Natural killer cell (primary cell): Measurements from ENCODE around the gene RBMX2. TPM values are rescaled to one million over a fixed set of nuclear protein-coding genes. Genes with fewer than 3 reads are reported as not detected.
"Not testable (repeated sequence)": the region's sequence is repeated elsewhere in the genome, so short reads cannot be mapped to it uniquely, and the experiment has no call there.

ENCODE experiments used
- ATAC-seq, 3 donors: fragments of 150-1000 bp in 2 of 3; fragments of 200-7000 bp in 1 of 3; cut with Tn5 transposase; 1 replicate in 1 of 3; 2 replicates in 2 of 3; pipeline ENCODE4 v1.10.0; 2021; ENCODE audit warnings: mild to moderate bottlenecking in 2 of 3, moderate library complexity in 2 of 3
- DNase-seq, 2 donors: peaks; one replicate each; pipeline versions ENCODE4 v3.0.0 to v3.0.0-alpha.2; 2013 to 2021; ENCODE audit warnings: mixed read lengths in 1 of 2
- H3K27ac ChIP-seq: one replicate; pipeline ENCODE4 v1.5.1; 2013; ENCODE audit warnings: mild to moderate bottlenecking, low read length
- H3K27me3 ChIP-seq: one replicate; pipeline ENCODE4 v1.6.1; 2013; ENCODE audit warnings: low read length; ENCODE audit not compliant: control insufficient read depth, insufficient read depth
- H3K36me3 ChIP-seq: one replicate; pipeline ENCODE4 v1.6.1; 2013; ENCODE audit warnings: low read length; ENCODE audit not compliant: control insufficient read depth, insufficient read depth
- H3K4me1 ChIP-seq: one replicate; pipeline ENCODE4 v1.6.1; 2013; ENCODE audit warnings: low read length; ENCODE audit not compliant: control insufficient read depth, insufficient read depth
- H3K4me3 ChIP-seq: one replicate; pipeline ENCODE4 v1.5.1; 2013; ENCODE audit warnings: low read length
- H3K9me3 ChIP-seq: one replicate; pipeline ENCODE4 v1.6.1; 2013; ENCODE audit warnings: low read length; ENCODE audit not compliant: control insufficient read depth, insufficient read depth
- H3K27ac Mint-ChIP-seq, 2 donors: one replicate each; pipeline ENCODE4 v1.8.0; 2022; ENCODE audit warnings: mild to moderate bottlenecking in 2 of 2, mixed read lengths in 2 of 2, moderate library complexity in 1 of 2
- H3K27me3 Mint-ChIP-seq, 2 donors: one replicate each; pipeline ENCODE4 v1.8.0; 2022; ENCODE audit warnings: low read depth in 2 of 2, mixed read lengths in 2 of 2
- H3K36me3 Mint-ChIP-seq: one replicate; pipeline ENCODE4 v1.8.0; 2022; ENCODE audit warnings: mixed read lengths
- H3K4me1 Mint-ChIP-seq, 2 donors: one replicate each; pipeline ENCODE4 v1.8.0; 2022; ENCODE audit warnings: mixed read lengths in 2 of 2
- H3K4me3 Mint-ChIP-seq: one replicate; pipeline ENCODE4 v1.8.0; 2022; ENCODE audit warnings: mild to moderate bottlenecking, moderate library complexity, mixed read lengths
- H3K9me3 Mint-ChIP-seq, 2 donors: one replicate each; pipeline ENCODE4 v1.8.0; 2022; ENCODE audit warnings: mixed read lengths in 2 of 2
- WGBS: methylation state at CpG from one replicate; pipeline ENCODE4 v1.1.7; 2013; ENCODE audit warnings: missing lambda C conversion rate; ENCODE audit not compliant: insufficient coverage; 5-methylcytosine and 5-hydroxymethylcytosine counted together
- intact Hi-C: fragments of 100-400 bp; cut with micrococcal nuclease; formaldehyde crosslinking; loops from one replicate; pipeline ENCODE4 v1.14.2; 2022
- total RNA-seq, 4 donors: library from RNA; stranded (reverse); fragments of 120-200 nt in 1 of 4; gene quantifications; one replicate each; pipeline versions ENCODE4 v1.2.3 to v1.2.4, GENCODE V29; 2013 to 2022
- TF ChIP-seq, protein P1 (sequence below): fragments of 200-600 bp; IDR thresholded peaks from one replicate; pipeline ENCODE4 v1.8.0; 2022; ENCODE audit warnings: antibody characterized with exemption

The RBMX2 gene
- total RNA-seq, 3 donors from 2014 or later (not counting 1 experiment from before 2014, with no cell fraction given): 19.1 to 26.3 (median 21.9) TPM

DNA sequence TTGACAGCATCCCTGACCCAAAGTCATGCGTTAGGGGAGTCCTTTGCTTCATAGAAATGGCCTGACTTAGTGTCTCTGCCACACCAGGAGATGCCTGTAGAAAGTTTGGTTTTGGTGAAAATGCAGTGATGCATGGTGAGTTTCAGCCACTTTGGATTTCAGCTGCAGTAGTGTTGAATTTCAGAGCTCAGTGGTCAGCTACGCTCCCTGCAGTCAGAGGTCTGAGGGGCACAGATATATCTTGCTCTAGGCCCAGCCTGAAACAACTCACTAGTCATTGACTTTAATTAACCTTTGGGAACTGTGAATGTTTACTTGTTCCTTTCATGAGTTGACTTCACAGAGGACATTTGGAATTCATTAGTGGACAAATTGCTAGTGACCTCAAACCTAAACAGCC, 17.5 kb downstream of the RBMX2 start:
- WGBS: 90% methylated on average over 2 of the region's 2 CpGs
- no peak overlapping the region for H3K4me3 Mint-ChIP-seq
- H3K27me3 ChIP-seq: no peaks in the 10 kb centered on the region
- peaks cover 4 to 27% of the 10 kb centered on the region in 2 donors for H3K27me3 Mint-ChIP-seq
- H3K4me3 ChIP-seq: no peak overlapping the region
- peaks cover 2% of the 10 kb centered on the region for H3K36me3 ChIP-seq
- no peak for DNase-seq
- H3K9me3 Mint-ChIP-seq: no peaks in the 10 kb centered on the region
- no peaks in the 10 kb centered on the region for H3K9me3 ChIP-seq
- intact Hi-C loops: no loop called here
- no peak overlapping the region for H3K27ac Mint-ChIP-seq
- no peaks in the 10 kb centered on the region for H3K36me3 Mint-ChIP-seq
- ATAC-seq: no peak
- H3K27ac ChIP-seq: no peak overlapping the region
- peaks cover 0 to 12% of the 10 kb centered on the region in 2 donors for H3K4me1 Mint-ChIP-seq
- H3K4me1 ChIP-seq: no peaks in the 10 kb centered on the region
- TF ChIP-seq, protein P1, sequence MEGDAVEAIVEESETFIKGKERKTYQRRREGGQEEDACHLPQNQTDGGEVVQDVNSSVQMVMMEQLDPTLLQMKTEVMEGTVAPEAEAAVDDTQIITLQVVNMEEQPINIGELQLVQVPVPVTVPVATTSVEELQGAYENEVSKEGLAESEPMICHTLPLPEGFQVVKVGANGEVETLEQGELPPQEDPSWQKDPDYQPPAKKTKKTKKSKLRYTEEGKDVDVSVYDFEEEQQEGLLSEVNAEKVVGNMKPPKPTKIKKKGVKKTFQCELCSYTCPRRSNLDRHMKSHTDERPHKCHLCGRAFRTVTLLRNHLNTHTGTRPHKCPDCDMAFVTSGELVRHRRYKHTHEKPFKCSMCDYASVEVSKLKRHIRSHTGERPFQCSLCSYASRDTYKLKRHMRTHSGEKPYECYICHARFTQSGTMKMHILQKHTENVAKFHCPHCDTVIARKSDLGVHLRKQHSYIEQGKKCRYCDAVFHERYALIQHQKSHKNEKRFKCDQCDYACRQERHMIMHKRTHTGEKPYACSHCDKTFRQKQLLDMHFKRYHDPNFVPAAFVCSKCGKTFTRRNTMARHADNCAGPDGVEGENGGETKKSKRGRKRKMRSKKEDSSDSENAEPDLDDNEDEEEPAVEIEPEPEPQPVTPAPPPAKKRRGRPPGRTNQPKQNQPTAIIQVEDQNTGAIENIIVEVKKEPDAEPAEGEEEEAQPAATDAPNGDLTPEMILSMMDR: no peak

DNA sequence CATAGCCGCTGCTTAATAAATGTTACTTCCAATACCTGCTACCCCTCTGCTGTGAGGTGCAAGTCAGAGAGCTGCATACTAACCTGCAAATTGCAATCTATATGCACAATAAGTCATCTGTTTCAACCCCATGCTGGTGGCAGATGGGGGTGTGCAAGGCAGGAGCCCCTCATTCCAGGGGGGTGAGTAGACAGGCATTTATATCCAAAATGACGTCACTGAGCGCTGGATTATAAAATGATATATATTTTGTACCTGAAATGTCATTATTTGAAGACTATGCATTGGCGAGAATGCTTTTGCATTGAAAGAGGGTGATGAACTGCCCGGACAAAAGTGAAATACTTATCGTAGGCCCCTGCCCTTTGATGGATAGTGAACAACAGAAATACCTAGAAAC, 24.7 kb downstream of the RBMX2 start:
- H3K4me3 Mint-ChIP-seq: no peak overlapping the region
- no peak overlapping the region for H3K27ac Mint-ChIP-seq
- intact Hi-C loops: no loop called here

DNA sequence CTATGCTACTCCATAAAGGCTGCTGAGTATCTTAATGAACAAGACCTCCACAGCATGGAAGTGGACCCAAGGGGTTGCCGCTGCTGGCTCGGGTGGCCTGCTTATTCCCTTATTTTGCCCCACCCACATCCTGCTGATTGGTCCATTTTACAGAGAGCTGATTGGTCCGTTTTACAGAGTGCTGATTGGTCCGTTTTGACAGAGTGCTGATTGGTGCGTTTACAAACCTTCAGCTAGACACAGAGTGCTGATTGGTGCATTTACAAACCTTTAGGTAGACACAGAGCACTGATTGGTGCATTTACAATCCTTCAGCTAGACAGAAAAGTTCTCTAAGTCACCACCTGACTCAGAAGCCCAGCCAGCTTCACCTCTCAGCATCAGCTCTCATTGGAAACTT, 27.4 kb downstream of the RBMX2 start:
- H3K4me1 ChIP-seq, H3K9me3 Mint-ChIP-seq, H3K36me3 ChIP-seq, H3K4me3 ChIP-seq, H3K27ac ChIP-seq, H3K9me3 ChIP-seq, H3K4me3 Mint-ChIP-seq, intact Hi-C loops, ATAC-seq, H3K36me3 Mint-ChIP-seq, H3K27ac Mint-ChIP-seq, DNase-seq, H3K4me1 Mint-ChIP-seq, H3K27me3 ChIP-seq: not testable (repeated sequence)
- 76% methylated on average over 5 of the region's 5 CpGs for WGBS
- peaks cover 11 to 20% of the 10 kb centered on the region in 2 donors for H3K27me3 Mint-ChIP-seq

More for the DNA sequence above, 24.7 kb downstream of the RBMX2 start:
- no peaks in the 10 kb centered on the region for H3K4me1 Mint-ChIP-seq
- ATAC-seq: no peak
- H3K9me3 Mint-ChIP-seq: no peaks in the 10 kb centered on the region
- Histone ChIP-seq H3K9me3 (no peaks in the 10 kb centered on the region), H3K27ac (no peak overlapping the region), H3K27me3 (no peaks in the 10 kb centered on the region), H3K4me3 (no peak overlapping the region), H3K4me1 (no peaks in the 10 kb centered on the region), H3K36me3 (no peaks in the 10 kb centered on the region)
- WGBS: 92% methylated on average over 6 of the region's 6 CpGs
- no peaks in the 10 kb centered on the region for H3K36me3 Mint-ChIP-seq
- no peak for DNase-seq
- TF ChIP-seq, protein P1: no peak
- peaks cover 8 to 38% of the 10 kb centered on the region in 2 donors for H3K27me3 Mint-ChIP-seq

DNA sequence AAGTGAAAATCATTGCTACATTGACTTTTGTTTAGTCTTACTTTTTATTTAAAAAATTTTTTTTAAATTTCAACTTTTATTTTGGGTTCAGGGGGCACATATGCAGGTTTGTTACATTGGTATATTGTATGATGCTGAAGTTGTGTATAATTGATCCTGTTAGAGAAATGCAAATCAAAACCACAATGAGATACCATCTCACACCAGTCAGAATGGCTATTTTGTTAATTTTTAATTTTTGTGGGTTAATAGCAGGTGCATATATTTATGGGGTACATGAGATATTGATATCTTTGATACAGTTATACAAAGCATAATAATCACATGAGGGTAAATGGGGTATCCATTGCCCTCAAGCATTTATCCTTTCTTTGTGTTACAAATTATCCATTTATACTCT, 34.1 kb downstream of the RBMX2 start:
- ATAC-seq (no peak), DNase-seq (no peak)
- H3K27me3 Mint-ChIP-seq: peaks cover 14 to 43% of the 10 kb centered on the region in 2 donors
- no peaks in the 10 kb centered on the region for H3K4me1 Mint-ChIP-seq
- no peaks in the 10 kb centered on the region for H3K4me1 ChIP-seq
- H3K27me3 ChIP-seq: no peaks in the 10 kb centered on the region
- H3K27ac ChIP-seq: no peak overlapping the region
- no peaks in the 10 kb centered on the region for H3K9me3 ChIP-seq
- TF ChIP-seq, protein P1: no peak
- no peak overlapping the region for H3K4me3 ChIP-seq
- H3K27ac Mint-ChIP-seq: no peak overlapping the region
- no peak overlapping the region for H3K4me3 Mint-ChIP-seq
- intact Hi-C loops: no loop called here
- H3K36me3 ChIP-seq: no peaks in the 10 kb centered on the region
- H3K9me3 Mint-ChIP-seq: peaks cover 0 to 5% of the 10 kb centered on the region in 2 donors
- no peaks in the 10 kb centered on the region for H3K36me3 Mint-ChIP-seq

DNA sequence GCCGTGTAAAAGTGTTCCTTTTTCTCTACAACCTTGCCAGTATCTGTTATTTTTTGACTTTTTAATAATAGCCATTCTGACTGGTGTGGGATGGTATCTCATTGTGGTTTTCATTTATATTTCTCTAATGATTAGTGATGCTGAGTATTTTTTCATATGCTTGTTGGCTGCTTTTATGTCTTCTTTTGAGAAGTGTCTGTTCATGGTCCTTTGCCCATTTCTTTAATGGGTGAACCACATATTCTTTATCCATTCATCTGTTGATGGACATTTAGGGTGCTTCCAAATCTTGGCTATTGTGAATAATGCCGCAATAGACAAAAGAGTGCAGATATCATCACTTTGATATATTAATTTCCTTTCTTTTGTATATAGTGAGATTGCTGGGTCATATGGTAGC, 36.2 kb downstream of the RBMX2 start:
- WGBS: no CpG with 5 or more reads among the region's 2 CpGs

More for the DNA sequence above, 36.2 kb downstream of the RBMX2 start:
- H3K27ac ChIP-seq, H3K4me3 ChIP-seq, H3K36me3 Mint-ChIP-seq, H3K9me3 Mint-ChIP-seq, H3K4me1 Mint-ChIP-seq, DNase-seq, H3K9me3 ChIP-seq, H3K36me3 ChIP-seq, H3K27me3 ChIP-seq, H3K27ac Mint-ChIP-seq, intact Hi-C loops, ATAC-seq, H3K4me3 Mint-ChIP-seq, H3K4me1 ChIP-seq: not testable (repeated sequence)
- peaks cover 12 to 48% of the 10 kb centered on the region in 2 donors for H3K27me3 Mint-ChIP-seq
